Kidney glomerular epithelial cell (primary cell): ENCODE data around the gene WRNIP1.

ENCODE experiments used
- DNase-seq: peaks from one replicate; lab custom pipeline; 2025; lab: John Stamatoyannopoulos, UW

Gene WRNIP1

DNA sequence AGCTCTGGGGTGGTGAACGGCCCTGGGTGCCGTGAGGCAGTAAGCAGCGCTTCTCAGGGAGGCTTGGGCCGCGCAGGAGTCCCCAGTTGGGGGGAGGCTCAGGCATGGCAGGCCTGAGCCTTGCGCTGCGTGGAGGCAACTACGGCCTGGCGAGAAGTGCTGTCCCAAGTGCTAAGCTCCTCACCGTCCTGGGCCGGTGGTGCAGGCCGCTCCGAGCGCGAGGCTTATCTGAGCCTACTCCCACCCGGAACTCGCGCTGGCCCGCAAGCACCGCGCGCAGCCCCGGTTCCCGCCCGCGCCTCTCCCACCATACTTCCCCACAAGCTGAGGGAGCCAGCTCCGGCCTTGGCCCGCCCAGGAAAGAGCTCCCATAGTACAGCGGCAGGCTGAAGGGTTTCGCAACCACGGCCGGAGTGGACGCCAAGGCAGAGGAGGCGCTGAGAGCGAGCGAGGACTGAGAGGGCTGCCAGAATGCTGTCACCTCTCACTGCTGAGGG is 1.8 kb upstream of the WRNIP1 start:
- DNase-seq: no peak

DNA sequence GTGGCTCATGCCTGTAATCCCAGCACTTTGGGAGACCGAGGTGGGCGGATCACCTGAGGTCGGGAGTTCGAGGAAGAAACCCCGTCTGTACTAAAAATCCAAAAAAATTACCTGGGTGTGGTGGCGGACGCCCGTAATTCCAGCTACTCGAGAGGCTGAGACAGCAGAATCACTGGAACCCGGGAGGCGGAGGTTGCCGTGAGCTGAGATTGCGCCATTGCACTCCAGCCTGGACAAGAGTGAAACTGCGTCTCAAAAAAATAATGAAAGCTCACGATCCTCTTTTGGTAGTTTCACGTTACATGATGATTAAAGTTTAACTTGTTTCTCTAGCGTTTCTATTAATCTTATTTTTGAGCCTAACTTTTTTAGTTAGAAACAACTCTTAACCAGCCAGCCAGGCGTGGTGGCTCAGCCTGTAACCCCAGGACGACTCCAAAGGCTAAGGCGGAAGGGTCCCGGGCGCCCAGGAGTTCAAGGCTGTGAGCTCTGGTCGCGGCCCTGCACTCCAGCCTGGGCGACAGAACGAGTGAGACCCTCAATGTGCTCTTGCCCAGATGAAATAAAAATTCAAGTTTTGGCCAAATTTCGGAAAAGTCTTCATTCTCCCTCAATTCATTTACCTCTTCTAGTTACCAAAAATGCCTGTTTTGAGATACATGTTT is 1.2 kb upstream of the WRNIP1 start:
- no peak for DNase-seq

DNA sequence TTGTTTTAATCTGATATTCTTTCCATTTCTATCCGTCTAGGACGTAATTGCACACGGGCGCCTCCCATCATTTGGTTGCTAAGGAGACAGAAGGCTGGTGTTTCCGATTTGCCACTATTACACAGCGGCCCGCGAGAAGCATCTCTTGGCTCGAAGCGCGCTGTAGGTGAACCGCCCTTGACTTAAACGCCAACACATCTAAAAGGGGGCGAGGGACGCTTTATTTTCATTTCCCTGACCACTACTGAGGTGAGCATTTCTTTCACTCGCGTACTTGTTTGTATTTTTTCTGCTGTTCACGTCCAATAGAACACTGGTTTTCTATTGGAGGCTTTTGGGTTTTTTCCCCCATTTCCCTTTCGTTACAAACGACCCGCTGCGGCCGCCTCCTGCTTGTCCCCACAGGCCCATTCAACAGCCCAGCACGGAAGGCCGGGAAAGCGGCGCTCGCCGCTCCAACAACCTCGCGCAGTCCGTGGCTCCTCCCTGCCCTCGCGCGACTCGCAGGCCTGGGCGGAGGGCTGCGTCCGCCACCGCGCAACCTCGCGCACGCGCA is 505 bp upstream of the WRNIP1 start:
- DNase-seq: peak; percentile 56

DNA sequence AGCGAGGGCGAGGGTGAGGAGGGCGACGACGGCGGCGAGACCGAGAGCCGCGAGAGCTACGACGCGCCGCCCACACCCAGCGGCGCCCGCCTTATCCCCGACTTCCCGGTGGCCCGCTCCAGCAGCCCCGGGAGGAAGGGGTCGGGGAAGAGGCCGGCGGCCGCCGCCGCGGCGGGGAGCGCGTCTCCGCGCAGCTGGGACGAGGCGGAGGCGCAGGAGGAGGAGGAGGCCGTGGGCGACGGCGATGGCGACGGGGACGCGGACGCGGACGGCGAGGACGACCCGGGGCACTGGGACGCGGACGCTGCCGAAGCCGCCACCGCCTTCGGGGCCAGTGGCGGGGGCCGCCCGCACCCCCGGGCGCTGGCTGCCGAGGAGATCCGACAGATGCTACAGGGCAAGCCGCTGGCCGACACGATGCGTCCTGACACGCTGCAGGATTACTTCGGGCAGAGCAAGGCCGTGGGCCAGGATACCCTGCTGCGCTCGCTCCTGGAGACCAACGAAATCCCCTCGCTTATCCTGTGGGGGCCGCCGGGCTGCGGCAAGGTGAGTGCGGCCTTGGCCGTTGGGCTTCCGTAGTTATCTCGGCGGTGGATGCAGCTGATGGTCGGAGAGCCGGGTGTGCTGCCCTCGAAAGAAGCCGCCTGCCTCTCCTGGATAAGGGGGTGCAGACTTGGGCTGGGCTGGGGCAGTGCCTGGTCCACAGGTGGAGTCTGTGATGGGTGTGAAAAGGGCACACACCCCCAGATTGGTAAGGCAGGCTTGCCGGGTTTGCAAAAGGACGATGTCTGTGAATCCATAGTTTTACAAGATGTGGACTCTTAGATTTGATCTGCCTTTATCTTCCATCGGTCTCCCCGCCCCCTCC is 938 bp downstream of the WRNIP1 start:
- DNase-seq: no peak

DNA sequence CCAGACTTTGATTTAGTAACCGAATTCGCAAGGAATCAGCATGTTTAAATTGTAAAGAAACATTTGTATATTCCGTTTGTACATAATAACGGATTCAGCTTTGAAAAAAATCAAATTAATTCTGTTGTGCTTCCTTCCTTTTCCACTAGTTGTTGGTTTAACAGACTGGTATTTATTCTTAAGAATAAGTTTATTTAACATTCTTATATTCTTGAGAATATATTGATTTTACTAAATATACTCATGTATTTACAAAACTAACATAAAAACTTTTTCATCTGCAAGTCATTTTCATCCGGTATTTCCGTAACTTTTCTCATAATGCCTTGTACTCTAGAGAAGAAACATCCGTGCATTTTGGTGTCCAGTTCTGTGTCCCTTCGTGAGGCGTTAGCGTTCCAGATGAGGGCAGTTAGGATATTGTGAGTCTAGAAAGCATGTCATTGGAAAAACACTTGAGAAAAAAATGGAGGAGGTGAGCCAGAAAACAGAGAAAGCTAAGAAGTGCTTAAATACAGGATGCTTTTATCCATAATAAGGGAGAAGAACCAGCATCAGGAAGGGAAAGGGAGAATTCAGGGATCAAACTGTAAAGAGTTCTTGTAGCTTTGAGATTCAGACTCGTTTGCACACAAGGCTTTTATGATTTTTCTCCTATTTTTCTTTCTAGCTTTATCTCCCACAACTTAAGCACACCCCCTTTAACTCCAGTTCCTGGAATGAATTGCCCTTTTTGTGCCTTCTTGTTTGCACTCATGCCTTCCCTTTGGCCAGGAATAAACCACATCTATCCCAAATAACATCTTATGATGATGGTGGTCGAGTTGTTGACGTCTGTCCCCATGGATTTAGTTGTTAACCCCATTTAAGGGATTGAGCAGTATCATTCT is 1.8 kb downstream of the WRNIP1 start:
- peak; percentile 28 for DNase-seq

DNA sequence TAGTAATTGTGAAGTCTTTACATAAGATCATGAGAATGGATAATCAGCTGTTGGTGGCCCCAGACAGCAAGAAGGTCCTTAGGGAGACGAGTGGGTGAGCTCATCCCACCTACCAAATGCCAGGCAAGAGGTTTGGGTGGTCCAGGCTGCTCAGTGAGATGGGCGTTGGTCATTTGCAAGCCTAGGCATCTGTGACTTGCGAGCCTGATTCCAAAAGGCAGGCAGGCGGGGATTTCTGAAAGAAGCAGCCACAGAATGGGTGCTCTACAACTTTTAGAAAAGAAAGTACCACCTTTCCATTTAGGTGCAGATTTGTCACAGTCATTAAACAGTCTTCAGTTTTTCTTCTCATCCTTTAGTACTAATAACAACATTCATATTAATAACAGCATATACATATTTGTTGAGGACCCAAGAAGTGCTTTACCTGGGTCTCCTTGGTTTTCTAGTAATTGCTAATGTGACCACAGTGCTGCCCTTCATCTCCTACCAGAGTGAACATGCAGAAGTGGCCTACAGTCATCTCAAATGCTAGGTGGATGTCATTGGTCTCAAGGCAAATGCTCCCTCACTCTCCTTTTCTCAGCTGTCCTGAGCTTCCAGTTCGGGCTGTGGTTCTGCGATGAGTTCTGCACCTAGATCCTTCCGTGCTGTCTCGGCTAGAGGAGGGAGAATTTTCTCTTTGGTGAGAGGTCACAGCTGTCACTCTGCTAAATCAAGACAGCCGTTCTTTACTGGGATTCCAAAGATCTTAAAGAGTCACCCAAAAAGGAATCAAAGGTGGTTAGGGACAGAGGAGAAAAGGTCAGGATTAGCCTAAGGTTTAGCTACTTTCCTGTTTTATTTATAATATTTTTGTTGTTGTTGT is 2.7 kb downstream of the WRNIP1 start:
- no peak for DNase-seq

DNA sequence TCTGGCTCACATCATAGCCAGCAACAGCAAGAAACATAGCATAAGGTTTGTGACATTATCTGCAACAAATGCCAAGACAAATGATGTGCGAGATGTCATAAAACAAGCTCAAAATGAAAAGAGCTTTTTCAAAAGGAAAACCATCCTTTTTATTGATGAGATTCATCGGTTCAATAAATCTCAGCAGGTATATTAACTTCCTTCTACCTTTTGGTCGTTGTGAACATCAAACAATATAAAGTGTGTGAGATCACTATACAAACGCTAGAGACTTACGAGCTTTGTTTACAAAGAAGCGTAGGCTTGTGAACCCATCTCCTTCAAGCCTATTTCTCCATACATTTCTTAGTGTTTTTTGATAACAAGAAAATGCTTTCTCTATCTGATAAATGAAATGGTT is 3.5 kb downstream of the WRNIP1 start:
- DNase-seq: no peak

DNA sequence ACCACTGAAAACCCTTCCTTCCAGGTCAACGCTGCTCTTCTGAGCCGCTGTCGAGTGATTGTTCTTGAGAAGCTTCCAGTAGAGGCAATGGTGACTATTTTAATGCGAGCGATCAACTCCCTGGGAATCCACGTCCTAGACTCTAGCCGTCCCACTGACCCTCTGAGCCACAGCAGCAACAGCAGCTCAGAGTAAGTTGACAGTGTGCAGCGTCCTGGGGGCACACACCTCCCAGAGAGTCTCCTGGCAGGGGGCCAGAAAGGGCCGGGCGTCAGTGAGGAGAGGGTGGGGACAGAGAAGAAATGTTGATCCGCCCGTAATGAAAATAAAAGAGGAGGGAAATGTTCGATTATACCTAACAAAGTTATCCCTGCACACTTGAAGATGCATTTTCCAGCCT is 5.0 kb downstream of the WRNIP1 start:
- no peak for DNase-seq

DNA sequence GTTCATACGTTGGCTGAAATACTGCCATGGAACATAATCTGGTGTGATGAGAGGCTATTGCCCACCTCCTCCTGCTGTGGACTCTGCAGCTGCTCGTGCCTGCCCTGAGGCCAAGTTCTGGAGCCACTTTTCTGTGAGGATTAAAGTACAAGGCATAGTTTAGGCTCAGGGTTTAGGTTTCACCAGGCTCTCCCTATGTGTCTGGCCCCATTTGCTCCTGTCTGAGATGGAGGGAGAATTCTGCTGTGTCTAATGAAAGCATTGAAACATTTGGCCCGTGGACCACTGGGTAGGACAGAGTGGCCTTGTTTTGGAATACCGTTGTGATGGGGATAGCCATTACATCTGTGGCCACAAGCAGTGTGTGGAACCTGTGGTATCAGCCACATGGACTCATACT is 5.9 kb downstream of the WRNIP1 start:
- no peak for DNase-seq

DNA sequence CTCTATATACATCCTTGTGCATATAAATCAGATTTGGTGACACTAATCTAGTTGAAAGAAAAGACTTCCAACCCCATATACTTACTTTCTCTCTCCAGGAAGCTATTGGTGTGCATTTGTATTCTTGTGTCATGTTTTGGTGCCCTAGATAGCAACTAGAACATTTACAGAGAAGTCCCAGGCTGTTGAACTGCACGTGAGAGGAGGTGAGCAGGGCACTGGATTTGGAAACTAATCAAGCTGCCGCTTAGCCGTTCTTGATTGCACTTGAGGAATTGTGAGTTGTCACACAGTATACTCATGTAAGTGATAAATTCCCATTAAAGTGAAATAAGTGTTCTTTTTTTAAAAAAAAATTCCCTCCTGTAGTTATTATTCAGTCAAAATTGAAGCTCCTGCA is 7.6 kb downstream of the WRNIP1 start:
- DNase-seq: no peak

DNA sequence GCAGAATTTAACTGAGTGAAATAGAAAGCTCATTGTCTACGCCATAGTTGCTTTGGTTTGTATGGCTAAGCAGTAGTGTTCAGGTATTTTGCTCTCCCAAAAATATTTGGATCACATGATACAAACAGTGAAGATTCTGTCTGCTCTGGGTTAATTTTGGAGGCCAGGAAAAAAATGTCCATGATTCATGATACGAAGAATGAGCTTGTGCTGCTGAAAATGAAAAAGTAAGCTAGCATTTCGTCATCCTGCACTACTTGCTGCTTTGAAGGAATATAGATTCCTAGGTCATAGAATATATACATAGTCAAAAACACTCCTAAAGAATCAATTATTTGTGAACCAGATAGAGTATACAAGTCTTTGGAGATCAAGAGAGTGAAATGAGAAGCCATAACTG is 8.3 kb downstream of the WRNIP1 start:
- DNase-seq: no peak

DNA sequence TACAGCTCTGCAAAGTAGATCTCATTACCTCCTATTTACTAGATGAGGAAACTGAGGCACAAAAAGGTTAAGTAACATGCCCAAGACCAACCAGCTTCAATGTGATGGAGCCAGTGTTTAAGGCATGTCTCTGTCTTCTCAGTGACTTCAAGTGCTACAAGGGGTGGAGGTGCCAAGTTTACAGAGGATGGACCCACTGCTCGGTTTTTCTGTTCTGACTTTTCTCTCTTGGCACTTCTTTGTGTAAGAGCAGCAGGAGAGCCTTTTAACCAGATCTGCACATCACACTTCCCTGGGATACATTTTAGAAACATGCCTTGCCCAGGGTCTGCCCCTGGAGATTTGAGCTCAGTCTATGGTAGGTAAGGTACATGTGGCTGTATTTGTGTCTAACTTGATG is 9.8 kb downstream of the WRNIP1 start:
- DNase-seq: no peak

DNA sequence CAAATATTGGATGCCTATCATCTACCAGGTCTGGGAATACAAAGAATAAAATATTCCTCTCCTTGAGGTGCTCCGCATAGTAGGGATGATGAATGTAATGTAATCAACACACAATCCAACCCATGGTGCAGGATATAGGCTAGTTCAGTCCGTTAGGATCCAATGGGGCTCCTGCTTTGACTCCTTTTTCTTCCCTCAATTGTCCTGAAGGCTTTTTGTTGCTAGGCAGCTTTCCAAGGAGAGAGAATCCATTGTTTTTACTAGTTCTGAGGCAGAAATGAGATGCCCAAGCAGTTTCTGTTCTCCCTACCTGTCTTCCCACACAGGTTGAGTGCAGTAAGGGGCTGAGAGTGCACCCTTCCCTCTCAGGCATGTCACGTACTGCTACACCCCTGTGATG is 12.1 kb downstream of the WRNIP1 start:
- no peak for DNase-seq

DNA sequence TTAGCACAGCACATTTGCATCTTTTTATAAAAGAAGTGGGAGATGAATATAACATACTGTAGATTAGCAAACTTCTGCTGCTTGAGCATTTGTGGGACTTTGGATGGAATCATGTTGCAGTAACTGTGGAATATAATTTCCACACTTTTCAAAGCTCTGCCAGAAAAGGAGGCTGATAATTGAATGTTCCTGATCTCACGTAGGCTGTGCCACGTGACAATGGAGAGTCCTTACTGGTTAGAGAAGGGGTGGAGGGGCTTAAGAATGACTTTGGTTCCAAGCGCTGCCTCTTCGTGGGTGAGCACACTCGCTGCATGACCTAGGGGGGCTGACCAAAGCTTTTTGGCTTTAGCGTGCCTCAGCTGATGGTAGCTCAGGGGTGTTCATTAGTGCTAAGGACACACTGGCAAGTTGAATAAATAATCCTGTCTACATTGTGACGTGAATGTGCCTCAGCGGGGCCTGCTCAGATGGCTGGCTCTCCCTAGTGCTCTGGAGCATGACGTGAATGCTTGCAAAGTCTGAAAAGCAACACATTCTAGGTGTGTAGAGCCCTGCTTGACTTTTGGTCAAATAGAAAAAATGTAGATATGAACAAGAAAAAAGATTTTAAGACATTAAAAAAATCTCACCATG is 15.0 kb downstream of the WRNIP1 start:
- no peak for DNase-seq

DNA sequence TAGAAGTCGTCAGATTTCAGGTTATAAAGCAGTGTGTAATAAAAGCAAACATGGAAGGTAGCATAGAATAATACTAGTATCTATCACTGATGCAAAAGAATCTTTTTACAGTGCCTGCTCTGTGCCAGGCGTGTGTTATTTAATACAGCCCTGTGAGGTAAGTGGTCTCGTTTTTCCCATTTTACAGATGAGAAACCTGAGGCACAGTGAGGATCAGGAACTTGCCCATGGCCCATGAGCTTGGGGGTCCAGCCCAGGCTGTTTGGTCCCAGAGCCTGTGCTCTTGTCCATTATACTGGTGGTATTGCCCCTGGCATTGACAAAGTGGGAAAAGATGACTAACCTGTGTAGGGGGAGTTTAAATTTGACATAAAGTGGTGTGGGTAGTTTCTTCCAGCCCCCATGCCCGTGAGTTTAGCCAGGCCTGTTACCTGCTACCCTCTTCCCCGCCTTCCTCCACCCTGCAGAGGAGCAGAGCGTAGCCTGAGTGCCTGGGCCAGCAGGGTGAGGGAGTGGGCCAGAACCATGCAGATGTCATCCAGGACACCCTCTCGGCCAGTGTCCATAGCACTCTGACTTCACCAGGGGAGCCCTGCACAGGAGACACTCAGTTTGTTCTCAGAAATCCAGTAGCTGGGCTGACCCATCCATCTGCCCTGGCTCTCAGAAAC is 16.6 kb downstream of the WRNIP1 start:
- DNase-seq: no peak

DNA sequence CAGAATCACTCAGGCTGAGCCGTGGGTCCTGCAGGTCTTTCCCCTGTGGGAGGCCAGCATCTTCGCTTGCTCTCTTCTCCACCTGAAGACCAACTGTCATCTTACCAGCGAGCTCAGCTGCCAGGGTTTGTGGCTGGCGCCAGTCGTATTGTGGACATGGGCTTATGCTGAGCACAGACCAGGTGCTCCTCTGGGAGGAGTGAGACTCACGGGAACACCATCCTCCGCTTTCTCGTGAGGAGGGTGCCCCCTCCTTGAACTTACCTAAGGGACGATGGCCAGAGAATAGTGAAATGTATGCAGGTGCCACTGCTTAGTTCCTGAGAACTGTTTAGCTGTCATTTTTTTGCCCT is 17.1 kb downstream of the WRNIP1 start:
- no peak for DNase-seq

DNA sequence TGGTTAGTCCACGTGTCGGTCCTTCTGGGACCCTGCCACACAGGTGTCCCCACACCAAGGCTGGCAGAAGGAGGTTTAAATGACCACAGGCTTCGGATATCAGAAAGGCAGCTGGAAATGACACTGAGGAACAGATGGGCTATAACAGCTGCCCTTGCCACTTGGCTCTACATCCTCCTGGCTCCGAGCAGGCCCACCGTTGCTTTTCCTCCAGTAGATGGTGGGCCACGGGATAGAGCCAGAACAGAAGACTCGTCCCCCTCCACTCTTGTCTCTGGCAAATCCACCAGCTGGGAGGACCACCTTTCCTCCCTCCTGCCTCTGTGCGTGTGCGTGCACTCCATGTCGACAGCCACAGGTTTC is 17.6 kb downstream of the WRNIP1 start:
- DNase-seq: no peak

DNA sequence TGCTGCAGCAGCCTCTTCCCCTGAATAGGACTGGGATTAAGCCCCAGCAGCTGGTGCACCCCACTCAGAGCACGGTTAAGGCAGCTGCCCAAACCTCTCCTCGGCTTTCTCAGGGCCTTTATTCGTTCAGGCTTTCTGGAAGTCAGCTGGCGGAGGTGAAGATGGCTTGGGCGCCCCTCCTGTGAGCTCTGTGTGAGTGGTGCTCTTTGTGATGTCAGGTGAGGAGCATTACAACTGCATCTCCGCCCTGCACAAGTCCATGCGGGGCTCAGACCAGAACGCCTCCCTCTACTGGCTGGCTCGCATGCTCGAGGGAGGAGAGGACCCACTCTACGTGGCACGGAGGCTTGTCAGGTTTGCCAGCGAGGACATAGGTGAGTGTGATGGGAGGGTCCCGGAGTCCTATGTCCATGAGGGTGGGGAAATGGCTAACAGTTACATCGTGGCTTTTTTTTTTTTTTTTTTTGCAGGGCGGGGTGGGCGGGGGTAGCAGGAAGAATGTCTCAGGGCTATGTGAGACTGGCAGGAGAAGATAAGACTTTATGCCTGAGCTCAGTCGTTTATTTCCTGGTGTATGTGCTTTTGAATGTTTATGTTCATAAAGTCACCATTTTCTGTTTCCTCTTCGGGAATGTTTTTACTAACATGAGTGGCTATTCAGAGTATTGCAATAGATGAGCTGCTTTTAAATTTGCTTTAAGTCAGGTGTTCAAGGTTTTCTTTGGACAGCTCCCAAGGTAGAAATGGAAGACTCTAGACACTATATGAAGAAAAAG is 18.2 kb downstream of the WRNIP1 start:
- DNase-seq: no peak

DNA sequence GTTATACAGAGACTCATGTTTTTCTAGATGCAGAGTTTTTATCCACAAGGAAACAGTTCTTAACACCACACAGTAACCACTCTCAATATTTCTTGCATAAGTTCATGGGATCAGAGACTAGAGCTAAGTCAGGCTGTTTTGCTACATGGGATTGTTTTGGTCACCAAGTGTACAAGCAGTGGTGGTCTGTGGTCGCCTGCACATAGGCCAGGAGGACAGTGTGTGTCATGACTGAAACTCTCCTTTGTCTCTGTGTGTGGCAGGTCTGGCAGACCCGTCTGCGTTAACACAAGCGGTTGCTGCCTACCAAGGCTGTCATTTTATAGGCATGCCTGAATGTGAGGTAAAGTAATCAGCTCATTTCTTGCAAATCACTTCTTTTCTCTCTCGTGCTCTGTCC is 18.9 kb downstream of the WRNIP1 start:
- DNase-seq: no peak

DNA sequence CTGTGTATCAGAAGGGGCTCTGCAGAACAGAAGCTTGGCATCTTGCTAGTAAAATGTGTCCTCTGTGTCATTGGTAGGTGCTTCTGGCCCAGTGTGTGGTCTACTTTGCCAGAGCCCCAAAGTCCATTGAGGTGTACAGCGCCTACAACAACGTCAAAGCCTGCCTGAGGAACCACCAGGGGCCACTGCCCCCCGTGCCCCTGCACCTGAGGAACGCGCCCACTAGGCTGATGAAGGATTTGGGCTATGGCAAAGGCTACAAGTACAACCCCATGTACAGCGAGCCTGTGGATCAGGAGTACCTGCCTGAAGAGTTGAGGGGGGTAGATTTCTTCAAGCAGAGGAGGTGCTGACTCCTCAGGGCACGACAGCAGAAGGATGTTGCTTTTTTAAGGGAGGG is 19.7 kb downstream of the WRNIP1 start:
- no peak for DNase-seq
